ENCODE measurements around the gene DLD.
"Not testable (repeated sequence)": the region's sequence is repeated elsewhere in the genome, so short reads cannot be mapped to it uniquely, and the experiment has no call there.

DLD gene

DNA sequence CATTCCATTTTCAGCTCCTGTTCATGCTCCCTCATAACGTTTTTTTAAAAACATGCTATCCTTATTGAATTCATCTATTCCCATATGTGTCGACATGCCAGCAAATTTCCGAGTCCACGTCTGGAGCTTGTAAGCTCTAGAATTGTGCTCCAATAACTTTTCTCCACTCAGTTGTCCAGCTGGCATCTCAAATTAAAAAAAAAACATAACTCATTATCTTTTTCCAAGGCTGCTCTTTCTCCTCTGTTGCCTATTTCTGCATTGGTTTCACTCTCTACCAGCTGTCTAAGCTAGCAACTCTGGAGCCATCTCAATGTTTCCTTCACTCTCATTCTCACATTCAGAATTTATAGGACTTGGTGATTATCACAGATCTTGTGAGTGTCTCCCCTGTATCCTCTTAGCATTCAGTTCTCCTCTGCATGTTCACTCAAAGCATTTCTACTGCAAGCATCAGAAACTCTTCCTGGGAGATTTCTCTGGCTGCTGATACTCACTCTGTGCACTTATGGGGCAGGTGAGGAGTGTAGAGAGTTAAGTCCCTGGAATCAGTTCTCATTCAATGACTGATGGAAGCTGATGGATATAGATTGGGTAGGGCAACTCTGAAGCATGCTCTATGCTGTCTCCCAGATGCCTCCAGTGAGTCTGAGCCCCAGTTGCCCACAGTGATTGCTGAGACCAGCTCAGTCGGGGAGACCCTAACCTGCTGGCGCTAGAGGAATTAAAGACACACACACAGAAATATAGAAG is 6.7 kb upstream of the DLD start:
- Mint-ChIP-seq H3K27me3 (ENCODE audit: low read depth) (peaks cover 21% of the 10 kb centered on the region), H3K4me1 (ENCODE audit: low read depth) (peaks cover 5% of the 10 kb centered on the region), H3K36me3 (ENCODE audit: low read depth) (no peaks in the 10 kb centered on the region), H3K9me3 (peaks cover 7% of the 10 kb centered on the region), H3K4me3 (no peak overlapping the region), H3K27ac (no peak overlapping the region)

DNA sequence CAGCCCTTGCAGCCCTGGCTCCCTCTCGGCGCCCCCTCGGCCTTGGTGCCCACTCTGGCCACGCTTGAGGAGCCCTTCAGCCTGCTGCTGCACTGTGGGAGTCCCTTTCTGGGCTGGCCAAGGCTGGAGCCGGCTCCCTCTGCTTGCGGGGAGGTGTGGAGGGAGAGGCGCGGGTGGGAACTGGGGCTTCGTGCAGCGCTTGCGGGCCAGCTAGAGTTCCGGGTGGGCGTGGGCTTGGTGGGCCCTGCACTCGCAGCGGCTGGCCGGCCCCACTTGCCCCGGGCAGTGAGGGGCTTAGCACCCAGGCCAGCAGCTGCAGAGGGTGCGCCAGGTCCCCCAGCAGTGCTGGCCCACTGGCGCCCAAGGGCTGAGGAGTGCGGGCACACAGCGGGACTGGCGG is 3.2 kb upstream of the DLD start:
- Mint-ChIP-seq H3K27me3 (ENCODE audit: low read depth) (peaks cover 16% of the 10 kb centered on the region), H3K4me1 (ENCODE audit: low read depth) (peaks cover 16% of the 10 kb centered on the region)
- not testable (repeated sequence) for H3K36me3 Mint-ChIP-seq (ENCODE audit: low read depth); H3K27ac Mint-ChIP-seq; H3K4me3 Mint-ChIP-seq; H3K9me3 Mint-ChIP-seq

DNA sequence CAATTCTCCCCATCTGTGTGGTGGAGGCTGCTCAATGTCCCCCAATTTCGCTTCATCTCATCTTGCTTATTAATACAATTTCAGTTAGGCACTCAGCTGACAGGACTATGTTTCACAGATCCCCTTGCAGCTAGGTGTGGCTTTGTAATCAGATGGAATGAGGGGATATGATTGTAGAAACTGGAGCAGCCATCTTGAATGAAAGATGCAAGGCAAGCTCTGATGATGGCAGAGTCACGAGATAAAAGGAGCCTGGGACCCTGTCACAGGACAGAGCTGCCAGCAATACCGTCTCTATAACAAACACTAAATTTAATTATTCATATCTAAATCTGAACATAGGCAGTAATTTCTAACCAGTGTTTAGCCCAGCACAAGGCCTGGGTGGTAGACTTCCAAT is 991 bp upstream of the DLD start:
- peak overlapping the region; percentile 98 for H3K27ac Mint-ChIP-seq
- peaks cover 14% of the 10 kb centered on the region for H3K36me3 Mint-ChIP-seq (ENCODE audit: low read depth)
- H3K4me1 Mint-ChIP-seq (ENCODE audit: low read depth), result peaks cover 29% of the 10 kb centered on the region
- peak overlapping the region; percentile 96 for H3K4me3 Mint-ChIP-seq
- peaks cover 7% of the 10 kb centered on the region for H3K9me3 Mint-ChIP-seq
- peaks cover 11% of the 10 kb centered on the region for H3K27me3 Mint-ChIP-seq (ENCODE audit: low read depth)

DNA sequence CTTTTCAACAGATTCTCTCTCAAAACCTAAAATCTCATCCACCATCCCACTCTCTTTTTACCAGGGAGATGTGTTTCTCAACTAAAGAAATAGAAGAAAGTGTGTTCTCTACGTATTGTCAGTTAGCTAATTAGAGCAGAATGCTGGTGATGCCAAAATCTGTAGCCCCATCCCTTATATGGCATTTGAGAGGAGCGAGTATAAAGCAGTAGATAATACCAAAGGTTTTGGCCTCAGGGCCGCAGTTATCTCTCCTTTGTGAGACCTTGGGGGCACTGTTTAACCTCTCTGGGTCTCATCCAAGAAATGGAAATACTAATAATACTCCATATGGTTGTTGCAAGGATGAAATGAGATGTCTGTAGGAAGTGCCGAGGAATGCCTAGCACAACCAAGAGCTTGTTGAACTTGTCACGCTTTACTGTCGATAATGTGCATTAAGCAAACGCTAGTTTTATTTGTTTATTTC is 456 bp upstream of the DLD start:
- Mint-ChIP-seq H3K4me1 (ENCODE audit: low read depth) (peaks cover 33% of the 10 kb centered on the region), H3K27me3 (ENCODE audit: low read depth) (peaks cover 10% of the 10 kb centered on the region)

DNA sequence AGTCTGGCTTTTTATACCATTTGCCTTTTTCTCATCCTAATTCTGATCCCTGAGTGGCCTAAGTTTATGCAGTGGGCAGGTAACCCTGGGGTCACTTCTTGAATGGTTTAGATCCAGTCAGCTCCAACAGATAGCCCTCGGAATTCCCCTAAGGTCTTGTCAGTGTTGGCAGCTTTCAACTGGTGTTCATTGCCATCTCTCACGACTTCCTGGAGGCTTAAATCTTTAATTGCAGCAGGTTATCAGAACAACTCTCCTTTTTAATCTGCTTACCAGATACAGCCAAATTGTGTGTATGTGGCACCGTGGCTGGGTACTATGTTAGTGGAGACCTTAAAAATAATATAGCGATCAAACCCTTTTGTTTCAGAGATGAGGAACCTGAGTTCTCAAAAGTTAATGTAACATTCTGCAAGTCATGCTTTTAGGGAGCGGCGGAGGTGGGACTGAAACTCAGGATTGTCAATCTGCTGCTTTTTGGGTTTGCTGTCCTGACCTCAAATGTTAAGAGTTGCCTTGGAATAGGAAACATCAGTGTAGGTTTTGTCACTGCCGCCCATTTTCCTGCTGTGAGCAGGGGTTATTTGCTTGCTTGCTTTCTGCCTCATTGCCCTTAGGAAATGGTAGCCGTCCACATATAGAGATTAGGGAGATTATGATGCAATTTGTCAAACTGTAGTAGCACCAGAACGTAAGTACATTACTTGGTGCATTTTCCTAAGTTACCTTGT is 818 bp downstream of the DLD start:
- H3K36me3 Mint-ChIP-seq (ENCODE audit: low read depth), result peaks cover 28% of the 10 kb centered on the region
- no peaks in the 10 kb centered on the region for H3K27me3 Mint-ChIP-seq (ENCODE audit: low read depth)
- peaks cover 40% of the 10 kb centered on the region for H3K4me1 Mint-ChIP-seq (ENCODE audit: low read depth)
- peak overlapping the region; percentile 96 for H3K4me3 Mint-ChIP-seq
- H3K27ac Mint-ChIP-seq, result peak overlapping the region; percentile 98
- H3K9me3 Mint-ChIP-seq, result peaks cover 7% of the 10 kb centered on the region

More for the DNA sequence above, 456 bp upstream of the DLD start:
- peaks cover 19% of the 10 kb centered on the region for H3K36me3 Mint-ChIP-seq (ENCODE audit: low read depth)
- peak overlapping the region; percentile 96 for H3K4me3 Mint-ChIP-seq
- H3K27ac Mint-ChIP-seq, result peak overlapping the region; percentile 98
- H3K9me3 Mint-ChIP-seq, result peaks cover 7% of the 10 kb centered on the region

DNA sequence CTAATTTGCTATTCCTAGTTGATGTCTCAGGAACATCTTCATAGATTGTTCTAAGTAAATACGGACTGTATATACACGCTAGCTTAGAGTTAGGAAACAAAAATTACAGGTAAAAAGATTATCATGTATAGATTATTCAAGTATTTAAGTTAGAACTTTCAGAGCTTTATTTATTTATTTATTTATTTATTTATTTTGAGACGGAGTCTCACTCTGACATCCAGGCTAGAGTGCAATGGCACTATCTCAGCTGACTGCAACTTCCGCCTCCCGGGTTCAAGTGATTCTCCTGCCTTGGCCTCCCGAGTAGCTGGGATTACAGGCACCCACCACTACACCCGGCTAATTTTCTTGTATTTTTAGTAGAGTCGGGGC is 1.4 kb downstream of the DLD start:
- H3K36me3 Mint-ChIP-seq (ENCODE audit: low read depth), result peaks cover 32% of the 10 kb centered on the region
- peak overlapping the region; percentile 98 for H3K27ac Mint-ChIP-seq
- not testable (repeated sequence) for H3K27me3 Mint-ChIP-seq (ENCODE audit: low read depth); H3K9me3 Mint-ChIP-seq
- peaks cover 43% of the 10 kb centered on the region for H3K4me1 Mint-ChIP-seq (ENCODE audit: low read depth)
- H3K4me3 Mint-ChIP-seq, result peak overlapping the region; percentile 96

DNA sequence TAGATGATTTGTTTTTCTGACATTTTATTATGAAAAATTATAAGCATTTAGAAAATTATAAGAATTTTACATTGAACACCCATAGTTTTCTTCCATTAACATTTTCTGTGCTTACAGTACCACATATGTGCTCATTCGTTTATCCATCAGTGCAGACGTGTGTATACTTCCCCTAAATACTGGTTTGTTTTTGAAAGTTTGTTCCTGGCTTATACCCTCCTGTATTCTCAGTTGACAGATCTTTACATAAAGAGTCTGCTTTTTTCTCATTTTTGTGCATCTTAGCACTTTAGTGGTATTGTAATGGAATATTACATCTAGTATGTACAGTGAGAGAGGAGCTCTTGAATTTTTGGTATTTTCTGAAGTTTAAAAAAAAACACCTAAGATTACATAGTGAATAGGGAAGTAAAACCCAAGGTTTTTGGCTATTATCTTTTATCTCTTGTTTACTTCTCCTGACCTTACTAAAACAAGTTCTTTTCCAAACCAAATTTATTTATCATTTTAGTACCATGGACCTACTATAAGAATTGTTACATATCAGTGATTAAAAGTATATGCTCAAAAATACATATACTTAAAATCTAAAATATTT is 8.1 kb downstream of the DLD start:
- H3K27ac Mint-ChIP-seq, result no peak overlapping the region
- peaks cover 32% of the 10 kb centered on the region for H3K36me3 Mint-ChIP-seq (ENCODE audit: low read depth)
- H3K4me1 Mint-ChIP-seq (ENCODE audit: low read depth), result peaks cover 27% of the 10 kb centered on the region
- no peaks in the 10 kb centered on the region for H3K27me3 Mint-ChIP-seq (ENCODE audit: low read depth)
- H3K4me3 Mint-ChIP-seq, result no peak overlapping the region
- no peaks in the 10 kb centered on the region for H3K9me3 Mint-ChIP-seq

DNA sequence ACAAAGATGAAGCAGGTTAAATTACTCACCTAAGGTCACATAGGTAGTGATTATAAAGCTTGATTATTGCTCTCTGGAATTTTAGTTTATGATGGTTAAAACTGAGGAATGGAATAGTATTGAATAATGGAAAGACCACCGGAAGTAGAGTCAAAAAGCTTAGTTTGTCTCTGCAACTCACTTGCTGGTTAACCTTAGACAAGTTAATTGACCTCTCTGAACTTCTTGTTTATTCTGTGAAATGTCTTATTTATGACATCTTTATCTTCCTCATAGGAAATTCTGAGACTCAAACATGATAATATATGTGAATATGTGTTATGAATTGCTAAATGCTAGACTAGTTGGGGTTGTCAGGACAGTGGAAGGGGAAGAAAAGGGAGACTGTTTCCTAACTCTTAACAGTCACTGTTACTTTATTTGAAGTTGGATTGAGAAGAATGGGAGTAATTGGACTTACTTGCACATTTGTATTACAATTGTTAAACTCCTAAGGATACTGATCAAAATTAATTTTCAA is 9.6 kb downstream of the DLD start:
- Mint-ChIP-seq H3K4me1 (ENCODE audit: low read depth) (peaks cover 20% of the 10 kb centered on the region), H3K27ac (no peak overlapping the region), H3K4me3 (no peak overlapping the region), H3K36me3 (ENCODE audit: low read depth) (peaks cover 32% of the 10 kb centered on the region), H3K9me3 (no peaks in the 10 kb centered on the region), H3K27me3 (ENCODE audit: low read depth) (no peaks in the 10 kb centered on the region)

DNA sequence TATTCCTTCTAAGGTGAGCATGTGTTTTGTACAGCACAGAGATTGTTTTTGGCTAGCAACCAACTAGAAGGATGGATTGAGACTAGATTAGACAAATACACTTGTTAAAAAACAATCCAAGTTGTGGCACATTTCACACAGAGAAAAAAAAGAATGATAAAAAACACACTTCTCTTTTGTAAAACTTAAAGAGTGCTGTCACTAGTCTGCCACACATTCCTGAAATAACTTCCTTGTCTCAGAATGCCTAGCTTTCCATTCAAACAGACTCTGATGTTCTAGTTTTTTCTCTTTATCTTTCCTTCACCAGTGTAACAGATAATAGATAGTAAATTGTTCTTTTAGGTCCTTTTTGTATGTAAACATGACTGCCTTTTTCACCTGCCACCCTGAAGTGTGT is 11.4 kb downstream of the DLD start:
- H3K9me3 Mint-ChIP-seq, result no peaks in the 10 kb centered on the region
- H3K27ac Mint-ChIP-seq, result no peak overlapping the region
- H3K4me3 Mint-ChIP-seq, result no peak overlapping the region
- peaks cover 37% of the 10 kb centered on the region for H3K36me3 Mint-ChIP-seq (ENCODE audit: low read depth)
- no peaks in the 10 kb centered on the region for H3K27me3 Mint-ChIP-seq (ENCODE audit: low read depth)
- H3K4me1 Mint-ChIP-seq (ENCODE audit: low read depth), result peaks cover 9% of the 10 kb centered on the region

DNA sequence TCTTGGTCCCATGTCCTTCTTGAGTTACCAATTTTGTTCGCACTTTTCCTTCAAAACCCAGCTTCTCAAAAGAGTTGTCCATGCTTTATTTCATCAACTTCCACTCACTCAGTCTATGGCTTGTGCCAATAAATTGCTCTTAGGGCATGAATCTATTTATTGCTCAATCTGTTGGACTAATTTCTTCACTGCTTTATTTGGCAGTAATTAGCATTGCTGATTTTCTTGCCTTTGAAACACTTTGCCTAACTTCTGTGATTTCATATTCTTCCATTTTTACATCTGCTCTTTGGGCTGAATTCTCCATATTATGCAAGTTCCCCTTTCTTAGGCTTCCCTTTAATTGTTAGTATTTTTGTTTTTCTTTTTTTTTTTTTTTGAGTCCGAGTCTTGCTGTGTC is 16.8 kb downstream of the DLD start:
- Mint-ChIP-seq H3K4me3 (no peak overlapping the region), H3K4me1 (ENCODE audit: low read depth) (peaks cover 6% of the 10 kb centered on the region), H3K36me3 (ENCODE audit: low read depth) (peaks cover 64% of the 10 kb centered on the region), H3K27ac (no peak overlapping the region), H3K27me3 (ENCODE audit: low read depth) (no peaks in the 10 kb centered on the region), H3K9me3 (no peaks in the 10 kb centered on the region)

DNA sequence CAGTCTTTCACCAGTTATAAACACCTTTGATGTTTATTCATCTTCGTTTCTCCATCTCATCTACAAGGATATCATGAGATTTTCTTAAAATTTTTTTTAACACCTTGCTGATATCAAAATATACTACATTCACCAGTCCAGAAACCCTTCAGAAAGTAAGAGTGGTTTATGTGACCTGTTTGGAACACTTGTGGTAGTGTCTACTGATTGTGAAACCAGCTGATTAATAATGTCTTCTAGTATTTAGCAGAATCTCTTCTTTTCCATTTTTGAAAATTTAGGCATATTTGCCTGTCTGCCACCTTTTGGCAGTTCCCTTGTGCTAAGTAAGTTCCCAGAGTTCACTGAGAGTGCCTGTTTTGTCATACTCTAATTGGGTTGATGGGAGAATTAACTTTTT is 18.5 kb downstream of the DLD start:
- Mint-ChIP-seq H3K27ac (no peak overlapping the region), H3K9me3 (no peaks in the 10 kb centered on the region), H3K4me3 (no peak overlapping the region), H3K36me3 (ENCODE audit: low read depth) (peaks cover 68% of the 10 kb centered on the region), H3K4me1 (ENCODE audit: low read depth) (peaks cover 5% of the 10 kb centered on the region), H3K27me3 (ENCODE audit: low read depth) (no peaks in the 10 kb centered on the region)

DNA sequence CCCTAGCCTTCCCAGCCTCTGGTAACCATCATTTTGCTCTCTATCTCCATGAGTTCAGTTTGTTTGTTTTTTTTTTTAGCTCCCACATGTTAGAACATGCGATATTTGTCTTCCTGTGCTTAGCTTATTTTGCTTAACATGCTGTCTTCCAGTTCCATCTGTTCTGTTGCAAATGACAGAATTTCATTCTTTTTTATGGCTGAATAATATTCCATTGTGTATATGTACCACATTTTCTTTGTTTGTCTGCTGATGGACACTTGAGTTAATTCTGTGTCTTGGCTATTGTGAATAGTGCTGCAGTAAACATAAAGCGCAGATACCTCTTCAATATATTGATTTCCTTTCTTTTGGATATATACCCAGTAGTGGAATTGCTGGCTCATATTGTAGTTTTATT is 21.0 kb downstream of the DLD start:
- Mint-ChIP-seq H3K36me3 (ENCODE audit: low read depth) (peaks cover 57% of the 10 kb centered on the region), H3K4me1 (ENCODE audit: low read depth) (peaks cover 5% of the 10 kb centered on the region), H3K9me3 (no peaks in the 10 kb centered on the region), H3K27ac (no peak overlapping the region), H3K4me3 (no peak overlapping the region), H3K27me3 (ENCODE audit: low read depth) (no peaks in the 10 kb centered on the region)

DNA sequence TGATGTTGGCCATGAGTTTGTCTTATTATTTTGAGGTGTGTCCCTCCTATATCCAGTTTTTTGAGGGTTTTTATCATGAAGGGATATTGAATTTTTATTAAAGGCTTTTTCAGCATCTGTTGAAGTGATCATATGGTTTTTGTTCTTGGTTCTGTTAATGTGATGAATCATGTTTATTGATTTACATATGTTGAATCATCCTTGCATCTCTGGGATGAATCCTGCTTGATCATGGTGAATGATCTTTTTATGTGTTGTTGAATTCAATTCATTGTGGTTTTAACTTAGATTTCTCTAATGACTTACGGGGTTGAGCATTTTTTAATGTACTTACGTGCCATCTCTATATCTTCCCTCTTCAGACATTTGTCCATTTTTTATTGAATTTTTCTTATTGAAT is 22.9 kb downstream of the DLD start:
- Mint-ChIP-seq H3K4me1 (ENCODE audit: low read depth) (peaks cover 5% of the 10 kb centered on the region), H3K36me3 (ENCODE audit: low read depth) (peaks cover 65% of the 10 kb centered on the region), H3K4me3 (no peak overlapping the region), H3K27ac (no peak overlapping the region), H3K27me3 (ENCODE audit: low read depth) (no peaks in the 10 kb centered on the region), H3K9me3 (no peaks in the 10 kb centered on the region)

DNA sequence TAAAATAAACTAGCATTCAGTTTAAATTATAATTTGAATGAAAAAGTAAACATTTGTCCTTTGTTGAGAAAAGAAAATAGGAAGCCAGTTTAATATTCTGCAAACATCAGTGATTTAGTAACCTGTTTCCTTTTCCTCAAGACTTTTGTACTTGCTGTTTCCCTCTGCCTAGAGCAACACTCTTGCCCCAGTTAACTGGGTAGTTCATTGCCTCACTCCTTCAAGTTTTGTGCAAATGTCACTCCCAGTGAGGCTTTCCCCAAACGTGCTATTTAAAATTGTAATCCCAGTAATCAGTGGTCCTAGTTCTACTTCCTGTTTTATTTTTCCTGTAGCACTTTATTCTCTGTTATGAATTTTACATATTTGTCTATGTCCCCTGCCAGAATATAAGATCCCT is 23.8 kb downstream of the DLD start:
- Mint-ChIP-seq H3K4me1 (ENCODE audit: low read depth) (peaks cover 5% of the 10 kb centered on the region), H3K27ac (no peak overlapping the region), H3K36me3 (ENCODE audit: low read depth) (peaks cover 66% of the 10 kb centered on the region), H3K4me3 (no peak overlapping the region), H3K27me3 (ENCODE audit: low read depth) (no peaks in the 10 kb centered on the region), H3K9me3 (no peaks in the 10 kb centered on the region)

DNA sequence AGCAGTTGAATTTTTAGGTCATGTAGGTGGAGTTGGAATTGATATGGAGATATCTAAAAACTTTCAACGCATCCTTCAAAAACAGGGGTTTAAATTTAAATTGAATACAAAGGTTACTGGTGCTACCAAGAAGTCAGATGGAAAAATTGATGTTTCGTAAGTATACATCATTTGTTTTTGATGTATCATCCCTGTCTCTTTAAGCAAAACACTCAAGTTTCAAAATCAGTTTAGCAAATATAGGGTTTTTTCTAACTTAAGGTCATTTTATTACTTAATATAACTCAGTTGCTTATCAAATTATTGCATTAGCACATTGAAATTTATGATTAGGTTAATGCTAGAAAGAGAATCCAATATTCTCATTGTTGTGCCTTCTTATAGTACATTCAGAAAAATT is 24.6 kb downstream of the DLD start:
- Mint-ChIP-seq H3K36me3 (ENCODE audit: low read depth) (peaks cover 68% of the 10 kb centered on the region), H3K4me1 (ENCODE audit: low read depth) (peaks cover 8% of the 10 kb centered on the region), H3K27ac (no peak overlapping the region), H3K4me3 (no peak overlapping the region), H3K27me3 (ENCODE audit: low read depth) (no peaks in the 10 kb centered on the region), H3K9me3 (no peaks in the 10 kb centered on the region)
